Aorta (tissue), 5 donors: ENCODE results near the gene DPH2. TPM values are rescaled to one million over a fixed set of nuclear protein-coding genes. Genes with fewer than 3 reads are reported as not detected.

ENCODE experiments used
- ATAC-seq: fragments of 200-7000 bp; cut with Tn5 transposase; one replicate; pipeline ENCODE4 v1.9.1; 2022; ENCODE audit warnings: moderate library complexity; ENCODE audit not compliant: low FRiP score
- DNase-seq, 2 donors: peaks; one replicate each; pipeline ENCODE4 v3.0.0-alpha.2; 2020
- H3K27ac ChIP-seq, 2 donors: one replicate each; pipeline ENCODE4 v1.5.1; 2013; ENCODE audit warnings: low read length in 2 of 2, mild to moderate bottlenecking in 2 of 2, moderate library complexity in 2 of 2, control low read depth in 1 of 2, inconsistent platforms in 1 of 2, low read depth in 1 of 2
- H3K27me3 ChIP-seq, 2 donors: one replicate each; pipeline ENCODE4 v1.6.1; 2013; ENCODE audit warnings: control low read depth in 1 of 2, low read length in 1 of 2, mild to moderate bottlenecking in 1 of 2, moderate library complexity in 1 of 2; ENCODE audit not compliant: insufficient read depth in 2 of 2, control insufficient read depth in 1 of 2
- H3K36me3 ChIP-seq, 2 donors: one replicate each; pipeline ENCODE4 v1.6.1; 2013; ENCODE audit warnings: control low read depth in 1 of 2, low read length in 1 of 2, mild to moderate bottlenecking in 1 of 2; ENCODE audit not compliant: insufficient read depth in 2 of 2, control insufficient read depth in 1 of 2
- H3K4me1 ChIP-seq, 2 donors: one replicate each; pipeline ENCODE4 v1.6.1; 2013; ENCODE audit warnings: low read length in 2 of 2, control low read depth in 1 of 2, mild to moderate bottlenecking in 1 of 2, moderate library complexity in 1 of 2; ENCODE audit not compliant: insufficient read depth in 2 of 2, control insufficient read depth in 1 of 2
- H3K4me3 ChIP-seq, 2 donors: one replicate each; pipeline ENCODE4 v1.5.1; 2013; ENCODE audit warnings: low read length in 2 of 2, control low read depth in 1 of 2, mild to moderate bottlenecking in 1 of 2
- H3K9me3 ChIP-seq: one replicate; pipeline ENCODE4 v1.6.1; 2013; ENCODE audit warnings: mild to moderate bottlenecking, low read length; ENCODE audit not compliant: control insufficient read depth
- WGBS, 2 donors: extraction: QIAGEN DNeasy Blood & Tissue Kit; methylation state at CpG; one replicate each; pipeline ENCODE4 v1.1.7; 2013; 5-methylcytosine and 5-hydroxymethylcytosine counted together
- intact Hi-C, 2 donors: fragments of 100-400 bp; cut with DNase I; formaldehyde crosslinking; loops; one replicate each; pipeline versions ENCODE4 v1.14.2 to v1.15.0; 2022
- polyA plus RNA-seq, 2 donors: library from polyadenylated mRNA; stranded (reverse); fragments of 200-250 nt; gene quantifications; one replicate each; pipeline ENCODE4 v1.2.3, GENCODE V29; 2013
- total RNA-seq, 2 donors: library from RNA; stranded (reverse); fragmentation: NEBNext Ultra II Directional; extraction: Animal tissue kit (Norgen Biotek cat#: 25700); gene quantifications; one replicate each; pipeline ENCODE4 v1.2.1, GENCODE V29; 2021
- donor health status: healthy with polysubstance abuse.
- donor health status: Bipolar disorder and iron deficiency.
- donor health status: DM: no; HTN: no; CAD: no.
- donor health status: DM: no; HTN: no; CAD: no.
- donor health status: DM: yes; HTN: yes; CAD: no.

Gene DPH2
- total and polyA plus RNA-seq, 4 donors: 6.0 to 15.8 (median 13.3) TPM

DNA sequence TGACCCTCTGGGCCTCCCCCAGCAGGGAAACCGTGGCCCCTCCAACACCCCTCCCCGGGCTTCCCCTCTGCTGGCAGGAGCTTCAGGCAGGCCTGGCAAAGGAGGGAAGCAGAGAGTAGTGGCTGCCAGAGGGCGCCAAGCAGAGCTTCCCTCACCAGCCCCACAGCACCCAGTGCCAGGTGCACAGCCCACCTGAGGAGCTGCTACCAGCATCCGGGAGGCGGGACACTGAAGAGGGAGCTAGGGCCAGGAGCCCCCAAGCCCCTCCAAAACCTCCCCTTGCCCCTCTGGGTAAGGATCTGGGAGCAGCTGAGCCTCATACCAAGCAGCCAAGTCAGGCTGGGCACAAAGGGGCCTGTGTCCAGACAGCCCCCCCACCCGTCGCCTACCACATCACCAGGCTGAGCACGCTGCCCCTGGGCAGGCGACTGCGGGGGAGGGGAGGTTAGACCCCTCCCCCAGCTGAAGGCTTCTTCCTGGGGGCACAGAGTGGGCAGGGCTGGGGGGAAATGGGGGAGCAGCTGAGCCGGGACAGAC is 41.2 kb downstream of the DPH2 start:
- no peak overlapping the region for H3K4me3 ChIP-seq
- DNase-seq: no peak
- no peaks in the 10 kb centered on the region for H3K36me3 ChIP-seq
- intact Hi-C loops: loop anchor here in 1 of 2 donors (10.0 kb wide), 1 partner anchor 214 kb away; no protein-coding TSS in a partner anchor
- H3K27ac ChIP-seq: no peak overlapping the region
- H3K27me3 ChIP-seq: no peaks in the 10 kb centered on the region
- no peaks in the 10 kb centered on the region for H3K4me1 ChIP-seq
- no peaks in the 10 kb centered on the region for H3K9me3 ChIP-seq
- ATAC-seq: no peak
- WGBS, 2 donors: 31 to 49% methylated on average over 7 to 11 of the region's 11 CpGs

DNA sequence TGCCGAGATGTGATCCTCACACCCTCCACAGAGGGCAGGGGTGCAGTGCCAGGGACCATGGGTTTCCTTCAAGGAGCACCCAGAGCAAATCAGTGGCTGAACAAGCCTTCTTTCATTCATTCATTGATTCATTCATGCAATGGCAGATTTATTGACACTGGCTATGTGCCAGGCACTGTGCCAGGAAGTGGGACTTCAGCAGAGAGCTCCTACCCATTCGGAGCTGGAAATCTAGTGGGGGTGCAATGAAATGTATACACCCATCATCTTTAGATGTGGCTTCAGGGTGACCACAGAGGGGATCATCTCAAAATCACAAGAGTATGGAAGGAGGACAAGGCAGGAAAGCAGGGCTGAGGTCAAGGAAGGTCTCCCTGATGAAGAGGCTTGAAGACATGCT is 42.6 kb downstream of the DPH2 start:
- Histone ChIP-seq H3K27ac (no peak overlapping the region), H3K9me3 (no peaks in the 10 kb centered on the region), H3K4me3 (no peak overlapping the region), H3K4me1 (no peaks in the 10 kb centered on the region), H3K27me3 (no peaks in the 10 kb centered on the region), H3K36me3 (no peaks in the 10 kb centered on the region)
- WGBS, 2 donors: 50 to 53% methylated on average over 2 of the region's 2 CpGs
- intact Hi-C loops: loop anchor here in 1 of 2 donors (10.0 kb wide), 1 partner anchor 212 kb away; no protein-coding TSS in a partner anchor
- no peak for ATAC-seq
- no peak for DNase-seq

DNA sequence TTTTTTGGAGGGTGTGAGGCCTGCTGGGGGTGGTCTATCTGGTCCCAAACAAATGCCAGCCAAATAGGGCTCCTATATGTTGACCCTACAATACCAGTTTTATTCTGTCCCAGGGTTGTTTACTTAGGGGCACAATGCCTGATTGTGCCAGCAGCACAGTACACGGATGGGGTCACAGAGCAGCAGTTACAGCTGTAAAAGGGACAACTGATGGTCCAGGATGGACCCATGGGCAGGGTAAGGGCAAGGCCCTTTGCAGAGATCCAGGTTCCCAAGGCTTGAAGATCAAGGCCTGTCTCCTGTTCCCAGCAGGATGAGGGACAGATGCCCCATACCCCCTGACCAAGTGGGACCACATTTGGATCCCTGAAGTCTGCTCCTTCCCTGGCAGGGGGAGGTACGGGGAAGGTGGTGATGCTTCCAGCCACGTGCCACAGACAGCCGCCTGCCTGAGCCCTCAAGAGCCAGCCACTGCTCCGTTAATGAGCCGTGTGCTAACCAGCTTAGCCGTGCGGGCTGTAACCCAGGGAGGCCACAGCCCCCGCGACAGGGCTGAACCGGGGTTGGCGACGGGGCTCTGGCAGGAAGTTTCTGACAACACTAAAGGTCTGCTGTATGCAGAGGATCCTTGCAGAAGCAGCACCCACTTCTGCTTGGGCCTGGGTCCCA is 43.3 kb downstream of the DPH2 start:
- Histone ChIP-seq H3K27ac (no peak overlapping the region), H3K27me3 (no peaks in the 10 kb centered on the region), H3K4me3 (no peak overlapping the region), H3K36me3 (no peaks in the 10 kb centered on the region), H3K4me1 (no peaks in the 10 kb centered on the region), H3K9me3 (no peaks in the 10 kb centered on the region)
- 29 to 39% methylated on average over 13 of the region's 13 CpGs for WGBS, 2 donors
- DNase-seq (no peak), ATAC-seq (no peak)
- intact Hi-C loops: loop anchor here in 1 of 2 donors (10.0 kb wide), 1 partner anchor 212 kb away; no protein-coding TSS in a partner anchor

DNA sequence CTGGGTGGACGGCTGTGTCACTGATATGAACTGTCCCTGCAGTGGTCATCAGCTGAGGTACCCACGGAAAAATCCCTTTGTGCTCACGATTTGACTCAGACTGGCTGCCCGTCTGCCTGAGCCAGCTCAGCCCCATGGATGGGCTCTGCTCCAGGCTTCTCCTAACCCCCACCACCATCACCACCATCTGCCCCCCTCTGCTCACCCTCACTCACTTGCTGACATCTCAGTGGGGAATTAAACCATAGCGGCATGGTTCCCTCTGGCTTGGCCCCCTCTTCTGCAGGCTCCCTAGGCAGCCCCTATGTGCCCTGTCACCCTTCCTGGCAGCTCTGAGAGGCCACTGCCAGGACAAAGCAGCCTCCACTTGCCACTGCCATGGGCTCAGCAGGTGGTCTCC is 44.1 kb downstream of the DPH2 start:
- DNase-seq (no peak), ATAC-seq (no peak)
- Histone ChIP-seq H3K27me3 (no peaks in the 10 kb centered on the region), H3K4me3 (no peak overlapping the region), H3K4me1 (no peaks in the 10 kb centered on the region), H3K9me3 (no peaks in the 10 kb centered on the region), H3K36me3 (no peaks in the 10 kb centered on the region), H3K27ac (no peak overlapping the region)
- intact Hi-C loops: loop anchor here in 1 of 2 donors (10.0 kb wide), 1 partner anchor 211 kb away; no protein-coding TSS in a partner anchor
- 9 to 11% methylated on average over 5 of the region's 5 CpGs for WGBS, 2 donors

DNA sequence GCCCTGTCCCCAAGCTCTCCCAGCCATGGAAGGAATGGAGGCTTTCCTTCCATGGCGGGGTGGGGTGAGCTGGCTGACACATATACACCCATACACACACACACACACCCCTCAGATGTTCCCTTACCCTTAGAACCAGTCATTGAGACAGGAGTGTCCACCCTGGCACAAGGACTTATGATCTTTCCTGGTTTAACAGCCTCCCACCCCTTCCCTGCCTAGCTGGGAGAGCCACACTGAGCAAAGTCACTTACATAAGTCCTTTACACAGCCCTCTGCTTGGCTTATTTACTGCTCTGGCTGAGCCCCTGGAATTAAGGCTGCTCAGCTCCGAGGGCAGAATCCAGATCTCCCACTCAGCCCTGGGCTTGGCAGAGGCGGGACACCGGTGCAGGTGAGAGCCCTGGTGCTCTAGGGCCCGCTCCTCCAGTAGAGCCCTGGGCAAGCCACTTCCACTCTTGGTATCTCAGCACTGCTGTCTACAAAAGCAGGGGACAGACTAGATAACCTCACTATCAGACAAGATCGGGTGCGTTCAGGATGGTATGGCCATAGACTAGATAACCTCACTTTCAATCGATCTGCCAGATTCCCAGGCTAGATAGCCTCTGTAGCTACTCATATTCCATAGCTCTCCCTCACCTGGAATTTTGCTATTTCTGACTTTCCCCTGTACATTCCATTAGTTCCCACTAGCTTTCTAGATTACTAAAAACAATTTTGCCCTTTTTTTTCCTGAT is 44.7 kb downstream of the DPH2 start:
- Histone ChIP-seq H3K4me1 (no peaks in the 10 kb centered on the region), H3K27me3 (no peaks in the 10 kb centered on the region), H3K4me3 (no peak overlapping the region), H3K36me3 (no peaks in the 10 kb centered on the region), H3K27ac (no peak overlapping the region), H3K9me3 (no peaks in the 10 kb centered on the region)
- no peak for DNase-seq
- intact Hi-C loops: loop anchor here in 1 of 2 donors (10.0 kb wide), 1 partner anchor 210 kb away; no protein-coding TSS in a partner anchor
- ATAC-seq: peak; percentile 2
- WGBS, 2 donors: 34 to 36% methylated on average over 8 of the region's 8 CpGs

DNA sequence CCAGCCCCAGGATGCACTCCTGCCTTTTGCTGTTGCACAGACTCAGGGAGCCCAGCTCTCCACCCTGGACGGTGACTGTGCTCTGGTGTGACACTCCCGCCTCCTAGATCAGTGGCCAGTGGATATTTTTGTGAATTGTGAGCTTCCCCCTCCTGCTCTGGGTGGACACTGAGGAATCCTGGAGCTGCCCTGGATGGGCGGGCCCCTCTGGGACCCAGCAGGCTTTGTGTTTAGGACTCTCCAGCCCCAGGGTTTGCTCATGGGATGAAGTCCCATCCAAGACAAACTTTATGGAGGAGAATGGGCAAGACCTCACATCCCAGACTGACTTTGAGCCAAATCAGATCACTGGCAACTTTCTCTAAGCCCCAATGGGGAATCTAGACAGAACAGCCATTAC is 45.4 kb downstream of the DPH2 start:
- WGBS, 2 donors: 2 to 6% methylated on average over 3 of the region's 3 CpGs
- Histone ChIP-seq H3K36me3 (no peaks in the 10 kb centered on the region), H3K27ac (peak overlapping the region in 1 of 2 donors; percentile 8), H3K27me3 (no peaks in the 10 kb centered on the region), H3K9me3 (no peaks in the 10 kb centered on the region), H3K4me1 (no peaks in the 10 kb centered on the region), H3K4me3 (no peak overlapping the region)
- intact Hi-C loops: loop anchor here in 1 of 2 donors (10.0 kb wide), 1 partner anchor 210 kb away; no protein-coding TSS in a partner anchor
- ATAC-seq: peak; percentile 66
- DNase-seq: peak; percentile 76 to 80

DNA sequence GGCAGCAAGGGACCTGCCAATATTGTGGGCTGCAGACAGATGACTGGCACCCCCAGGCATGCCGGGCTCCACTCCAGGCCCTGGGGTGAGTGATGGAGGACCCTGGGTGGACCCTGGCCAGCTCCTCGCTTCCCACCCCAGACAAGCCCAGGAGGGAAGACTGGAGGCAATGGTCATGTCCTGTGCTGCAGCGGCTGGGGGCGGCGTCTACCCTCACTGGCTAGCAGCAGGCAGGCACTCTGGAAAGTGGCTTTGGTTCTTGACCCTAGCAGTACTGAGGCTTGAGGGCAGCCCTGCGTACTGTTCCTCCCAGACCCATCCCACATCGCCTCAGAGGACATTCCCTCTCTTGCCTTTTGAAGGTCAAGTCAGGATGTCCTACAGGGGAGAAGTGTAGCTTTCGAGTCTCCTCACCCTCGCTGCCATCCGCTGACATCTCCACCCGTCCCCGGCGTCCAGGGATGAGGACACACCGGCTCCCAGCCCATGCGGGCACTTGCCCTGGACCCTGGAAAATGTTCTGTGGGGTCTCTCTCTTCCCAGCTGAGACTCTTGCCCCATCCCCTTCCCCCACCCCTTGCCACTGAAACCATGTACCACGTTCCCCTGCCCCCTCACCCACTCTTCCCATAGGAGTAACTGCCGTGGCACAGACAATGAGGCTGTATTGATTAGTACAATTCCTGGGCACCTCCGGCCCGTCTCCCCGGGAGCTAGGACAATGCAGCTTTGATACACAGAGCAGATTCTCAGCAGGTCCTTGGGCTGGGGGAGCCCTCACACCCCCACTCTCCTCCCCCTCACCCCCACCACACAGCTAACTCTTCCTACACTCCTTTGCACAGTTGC is 46.5 kb downstream of the DPH2 start:
- Histone ChIP-seq H3K36me3 (no peaks in the 10 kb centered on the region), H3K4me3 (no peak overlapping the region), H3K27me3 (no peaks in the 10 kb centered on the region), H3K4me1 (no peaks in the 10 kb centered on the region), H3K9me3 (no peaks in the 10 kb centered on the region), H3K27ac (no peak overlapping the region)
- ATAC-seq (no peak), DNase-seq (no peak)
- intact Hi-C loops: loop anchor here in 1 of 2 donors (10.0 kb wide), 1 partner anchor 209 kb away; no protein-coding TSS in a partner anchor
- WGBS, 2 donors: 57 to 60% methylated on average over 20 of the region's 20 CpGs

DNA sequence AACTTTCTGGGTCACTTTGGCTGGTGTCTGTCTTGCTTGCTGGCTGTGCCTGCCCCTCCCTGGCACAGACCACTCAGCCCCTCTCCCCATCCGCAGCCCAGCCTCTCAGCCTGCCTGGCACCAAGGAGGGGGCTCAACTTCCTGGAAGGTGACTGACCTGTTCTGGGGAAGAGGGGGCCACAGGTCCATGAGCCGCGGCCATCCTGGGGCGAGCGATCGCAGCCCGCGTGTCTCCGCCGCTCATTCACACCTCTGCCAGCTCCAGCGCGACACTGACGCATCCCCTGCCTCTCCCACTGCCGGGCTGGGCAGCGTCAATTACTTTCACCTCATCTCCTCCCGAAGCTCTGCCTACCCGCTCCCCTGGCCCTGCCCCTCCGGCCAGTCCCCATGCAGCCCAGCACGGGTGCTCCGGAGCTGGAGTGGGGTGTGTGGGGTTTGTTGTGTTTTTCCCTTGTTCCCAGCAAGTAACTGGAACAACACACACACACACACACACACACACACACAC is 47.1 kb downstream of the DPH2 start:
- intact Hi-C loops: loop anchor here in 1 of 2 donors (10.0 kb wide), 1 partner anchor 208 kb away; no protein-coding TSS in a partner anchor
- Histone ChIP-seq H3K27ac (no peak overlapping the region), H3K36me3 (no peaks in the 10 kb centered on the region), H3K9me3 (no peaks in the 10 kb centered on the region), H3K4me1 (no peaks in the 10 kb centered on the region), H3K4me3 (no peak overlapping the region), H3K27me3 (no peaks in the 10 kb centered on the region)
- no peak for DNase-seq
- WGBS, 2 donors: 93 to 94% methylated on average over 19 to 20 of the region's 20 CpGs
- no peak for ATAC-seq
